HG02588 (cell line): ENCODE results near the gene IL1R2.

Experiments used
- ATAC-seq: cut with Tn5 transposase; IDR thresholded peaks from one replicate; pipeline ENCODE4 v1.9.1; 2021; ENCODE audit warnings: mild to moderate bottlenecking, moderate library complexity; ENCODE audit not compliant: unreplicated experiment

IL1R2 gene

DNA sequence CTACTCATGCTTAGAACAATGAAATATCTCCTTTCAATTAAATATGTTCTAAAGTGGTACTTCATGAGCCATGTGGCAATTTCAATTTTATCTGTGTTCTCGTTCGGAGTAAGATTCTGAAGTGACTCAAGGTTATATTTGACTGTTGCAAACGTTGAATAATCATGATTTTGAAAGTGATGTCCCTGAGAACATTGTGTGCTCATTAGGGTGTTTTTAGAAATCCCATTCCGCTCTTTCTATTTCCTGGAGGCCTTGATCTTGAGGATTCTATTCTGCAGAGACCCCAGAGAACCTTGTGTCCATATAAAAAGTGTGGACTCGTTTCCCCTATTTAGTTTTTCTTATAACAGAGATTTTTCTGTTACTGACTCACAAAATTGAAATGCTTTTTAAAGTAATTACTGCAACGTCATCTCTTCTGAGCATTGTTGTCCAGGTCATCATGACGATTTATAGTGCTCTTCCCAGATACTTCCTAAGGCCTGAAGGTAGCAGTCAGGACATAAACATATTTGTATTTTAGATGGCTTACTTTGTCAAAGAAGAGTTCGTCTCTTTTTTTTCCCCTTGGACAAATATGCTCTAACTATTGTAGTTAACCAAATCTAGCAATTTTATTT lies 27.2 kb downstream of the IL1R2 start:
- ATAC-seq, result no peak

DNA sequence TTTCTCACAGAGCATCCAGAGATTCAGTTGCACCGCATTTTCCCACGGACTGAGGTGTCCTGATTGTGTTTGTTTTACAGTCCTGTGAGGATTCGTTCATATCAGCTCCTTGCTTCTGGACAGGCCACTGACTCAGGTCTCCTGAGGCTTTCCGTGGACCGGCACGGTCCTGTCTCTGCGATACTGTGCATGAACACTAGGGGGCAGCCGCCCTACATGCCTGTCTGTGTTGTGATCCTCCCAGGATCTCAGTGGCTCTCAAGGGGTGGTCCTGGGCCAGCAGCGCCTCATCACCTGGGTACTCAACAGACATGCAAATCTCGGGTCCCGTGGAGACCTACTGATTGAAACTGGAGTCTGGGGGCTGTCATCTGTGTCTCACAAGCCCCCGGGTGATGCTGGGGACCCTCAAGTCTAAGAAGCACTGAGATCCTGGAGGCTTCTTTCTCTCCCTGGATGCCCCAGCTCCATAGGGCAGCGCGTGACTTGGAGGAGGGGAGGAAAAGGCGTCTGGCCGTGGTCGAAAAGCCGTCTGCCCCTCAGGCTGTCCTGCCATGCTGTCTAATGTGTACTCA lies 28.9 kb downstream of the IL1R2 start:
- peak; percentile 50 for ATAC-seq

DNA sequence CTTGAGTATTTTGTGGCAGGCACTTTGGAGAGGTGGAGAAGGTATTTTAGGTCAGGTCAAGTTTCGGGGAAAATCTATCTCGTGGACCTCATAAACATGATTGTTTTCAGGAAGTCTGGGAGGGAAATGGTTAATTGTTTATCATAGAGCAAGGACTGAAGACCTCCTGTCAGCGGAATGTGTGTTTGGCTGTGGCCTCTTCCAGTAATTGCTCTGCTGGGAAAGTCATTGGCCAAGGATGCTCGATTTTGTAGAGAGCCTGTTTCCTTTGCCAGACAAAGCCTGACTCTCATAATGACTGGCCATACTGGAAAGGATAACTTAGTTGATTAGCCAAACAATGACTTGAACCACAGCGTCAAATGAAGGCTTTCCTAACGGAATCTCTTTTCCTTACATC lies 30.0 kb downstream of the IL1R2 start:
- ATAC-seq, result no peak

DNA sequence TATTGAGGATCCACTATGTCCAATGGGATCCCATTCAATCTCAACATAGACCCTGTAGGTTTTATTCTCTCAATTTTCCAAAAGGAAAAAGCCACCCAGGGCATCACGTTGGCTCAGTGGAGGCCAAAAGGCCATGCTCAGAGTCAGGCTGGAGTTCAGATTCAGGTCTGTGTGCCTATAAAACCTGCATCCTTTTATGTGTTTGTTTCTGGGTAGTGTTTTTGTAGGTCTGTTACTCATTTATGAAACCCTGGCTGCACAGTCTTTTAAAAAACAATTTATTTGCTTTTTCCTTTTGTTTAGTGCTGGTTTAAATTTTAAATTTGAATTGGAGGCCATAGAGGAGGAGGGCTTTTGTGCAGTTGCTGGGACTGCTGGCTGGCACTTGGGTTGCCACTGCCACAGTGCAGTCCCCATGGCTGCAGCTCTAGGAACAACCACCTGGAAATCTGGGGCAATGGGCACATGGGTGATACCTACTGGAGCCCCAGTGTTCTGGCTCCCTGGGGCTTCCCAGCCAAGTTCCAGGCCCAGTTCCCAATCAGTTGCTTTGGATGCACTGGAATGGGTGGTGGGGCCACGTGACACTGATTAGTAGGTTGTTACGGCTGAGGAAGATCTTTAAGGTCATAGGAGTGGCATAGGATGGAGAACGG lies 31.3 kb downstream of the IL1R2 start:
- ATAC-seq, result no peak

DNA sequence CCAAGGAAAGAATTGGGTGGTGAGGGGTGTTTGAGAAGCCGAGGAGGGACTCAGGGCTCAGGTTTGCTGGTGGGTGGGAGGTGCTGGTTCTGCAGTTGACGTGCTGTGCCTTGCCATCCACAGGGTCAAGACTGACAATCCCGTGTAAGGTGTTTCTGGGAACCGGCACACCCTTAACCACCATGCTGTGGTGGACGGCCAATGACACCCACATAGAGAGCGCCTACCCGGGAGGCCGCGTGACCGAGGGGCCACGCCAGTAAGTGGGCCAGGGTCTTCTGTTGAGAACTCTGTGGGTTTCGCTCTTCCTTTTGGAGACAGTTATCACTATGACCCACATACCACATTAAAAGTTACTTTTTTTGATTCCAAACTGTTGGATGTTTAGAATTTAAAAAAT lies 32.6 kb downstream of the IL1R2 start:
- no peak for ATAC-seq

DNA sequence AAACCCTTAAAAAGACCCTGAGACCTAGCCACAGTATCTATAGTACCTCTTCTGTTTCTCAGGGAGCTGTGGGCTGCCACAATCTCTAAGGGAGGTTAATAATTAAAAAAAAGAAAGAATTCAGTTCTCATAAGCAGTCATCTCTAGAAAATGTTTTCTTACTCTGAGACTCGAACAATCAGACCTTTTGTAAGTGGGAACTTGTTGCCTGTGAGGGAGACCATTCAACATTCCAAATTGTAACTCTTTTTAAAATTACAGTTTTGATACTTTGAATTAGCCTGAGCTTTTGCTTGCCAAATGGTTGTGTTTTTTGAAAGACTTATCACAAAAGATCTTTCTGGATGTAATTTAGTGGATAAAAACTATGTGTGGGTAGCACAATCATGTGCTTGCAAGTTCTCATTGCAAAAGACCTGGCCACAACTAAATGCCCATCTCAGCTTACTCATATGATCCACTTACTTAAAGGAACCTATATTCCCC lies 33.3 kb downstream of the IL1R2 start:
- ATAC-seq, result peak; percentile 66

DNA sequence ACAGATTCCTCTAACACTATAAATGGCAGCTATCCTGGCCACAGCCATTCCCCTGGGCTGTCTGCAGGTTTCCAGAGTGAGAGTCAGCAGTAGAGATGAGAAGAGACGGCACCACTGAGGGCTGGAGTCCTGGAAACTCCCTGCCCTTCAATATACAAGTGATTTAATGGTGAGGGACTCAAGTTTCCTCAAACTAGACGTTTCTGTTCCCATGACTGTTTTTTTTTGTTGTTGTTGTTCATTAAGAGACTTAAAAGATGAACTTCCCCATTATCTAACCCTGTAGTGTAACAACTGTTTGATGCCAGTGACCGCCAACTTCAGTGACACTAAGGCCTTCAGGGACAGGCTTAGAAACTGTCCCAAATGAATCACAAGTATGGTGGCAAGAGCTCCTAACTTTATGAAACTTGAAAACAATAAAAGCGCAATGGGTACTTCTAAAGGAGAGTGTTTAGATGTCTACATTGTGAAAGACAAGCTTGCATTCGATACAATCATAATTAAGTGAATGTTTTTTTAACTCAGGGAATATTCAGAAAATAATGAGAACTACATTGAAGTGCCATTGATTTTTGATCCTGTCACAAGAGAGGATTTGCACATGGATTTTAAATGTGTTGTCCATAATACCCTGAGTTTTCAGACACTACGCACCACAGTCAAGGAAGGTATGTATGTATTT lies 34.0 kb downstream of the IL1R2 start:
- peak; percentile 60 for ATAC-seq

DNA sequence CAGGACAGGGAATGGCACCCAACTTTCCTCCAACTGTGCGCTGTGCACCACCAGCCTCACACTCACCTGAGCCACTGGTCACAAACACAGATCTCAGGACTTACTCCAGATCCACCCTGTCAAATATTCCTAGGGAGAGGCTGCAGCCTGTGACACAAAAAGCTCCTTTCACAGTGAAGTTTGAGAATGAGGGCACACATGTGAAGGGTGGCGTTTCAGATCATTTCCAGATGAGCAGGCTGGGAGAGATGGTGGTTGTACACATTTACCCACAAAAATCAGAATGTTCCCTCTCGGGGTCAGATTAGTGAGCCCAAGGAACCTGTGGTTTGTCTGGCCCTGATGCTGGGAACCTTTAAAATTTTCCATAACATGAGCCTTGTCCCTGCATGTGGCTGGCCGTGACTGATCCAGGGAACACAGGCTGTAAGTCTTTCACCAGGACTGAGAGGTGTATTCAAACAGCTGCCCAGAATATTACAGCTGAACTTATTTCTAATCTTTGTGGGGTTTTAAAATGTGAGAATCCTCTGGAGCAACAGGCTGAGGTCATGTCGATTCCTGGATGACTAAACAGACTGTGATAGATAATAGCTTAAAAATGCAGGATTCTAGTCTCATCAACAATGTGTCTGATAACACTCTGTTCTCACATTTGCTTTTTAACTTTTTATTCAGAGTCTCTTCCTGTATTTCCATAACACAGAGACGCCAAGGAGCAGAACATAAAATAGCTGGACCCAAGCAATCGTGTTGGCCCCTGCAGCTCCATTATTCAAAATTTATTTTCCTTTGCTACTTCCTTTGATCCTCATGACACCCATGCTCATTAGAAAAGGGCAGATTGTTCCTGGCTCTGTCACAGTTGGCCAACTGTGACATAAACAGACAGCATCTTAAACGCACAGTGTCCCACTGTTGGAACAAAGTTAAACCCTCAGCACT lies 35.5 kb downstream of the IL1R2 start:
- no peak for ATAC-seq

DNA sequence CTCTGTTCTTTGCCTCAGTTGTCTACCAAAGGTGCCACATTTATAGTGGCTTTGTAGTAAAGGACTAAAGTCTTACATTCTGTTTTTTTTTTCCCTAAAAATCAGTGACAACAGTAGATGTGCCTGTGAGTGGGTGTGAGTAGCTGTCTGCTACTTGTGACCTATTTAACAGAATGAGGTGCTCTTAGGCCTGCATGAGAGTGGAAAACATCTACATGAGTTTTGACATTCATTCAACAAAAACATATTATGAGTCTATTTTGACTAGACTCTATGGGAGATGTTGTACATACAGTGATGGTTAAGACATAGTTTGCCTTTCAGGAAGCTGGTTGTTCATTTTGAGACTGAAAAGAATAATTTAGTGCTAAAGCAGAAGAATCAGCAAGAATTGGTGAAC lies 36.7 kb downstream of the IL1R2 start:
- ATAC-seq, result no peak

DNA sequence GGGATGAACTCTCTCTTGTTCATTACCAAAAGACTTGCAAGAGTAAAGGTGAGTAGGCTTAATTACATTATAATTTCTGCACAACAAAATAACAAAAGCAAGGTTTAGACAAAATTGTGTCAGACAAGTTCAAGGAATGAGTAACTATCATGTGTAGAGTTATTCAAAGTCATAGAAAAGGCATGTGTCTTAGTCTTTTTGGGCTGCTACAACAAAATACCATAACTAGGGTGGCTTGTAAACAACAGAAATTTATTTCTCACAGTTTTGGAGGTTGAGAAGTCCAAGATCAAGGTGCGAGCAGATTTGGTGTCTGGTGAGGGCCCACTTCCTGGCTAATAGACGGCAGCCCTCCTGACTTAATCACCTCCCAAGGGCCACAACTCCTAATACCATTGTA lies 37.6 kb downstream of the IL1R2 start:
- ATAC-seq, result no peak

DNA sequence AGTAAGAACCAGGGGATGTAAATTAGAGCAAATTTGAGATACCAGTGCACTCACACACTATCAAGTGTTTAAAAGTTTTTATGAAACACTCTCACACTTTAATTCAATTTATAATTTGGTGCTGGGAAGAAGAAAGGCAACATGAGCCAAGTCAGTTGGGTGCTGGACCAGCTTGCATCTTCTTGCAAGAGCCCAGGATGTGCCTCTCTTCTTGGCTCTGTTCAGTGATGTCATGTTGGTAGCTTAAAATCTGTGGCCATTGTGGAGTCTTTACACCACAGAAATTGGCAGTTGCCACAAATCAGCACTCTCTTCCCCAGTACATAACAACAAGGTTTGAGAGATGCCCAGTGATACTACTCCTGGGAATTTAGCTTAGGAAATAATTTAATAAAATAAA lies 38.2 kb downstream of the IL1R2 start:
- no peak for ATAC-seq

DNA sequence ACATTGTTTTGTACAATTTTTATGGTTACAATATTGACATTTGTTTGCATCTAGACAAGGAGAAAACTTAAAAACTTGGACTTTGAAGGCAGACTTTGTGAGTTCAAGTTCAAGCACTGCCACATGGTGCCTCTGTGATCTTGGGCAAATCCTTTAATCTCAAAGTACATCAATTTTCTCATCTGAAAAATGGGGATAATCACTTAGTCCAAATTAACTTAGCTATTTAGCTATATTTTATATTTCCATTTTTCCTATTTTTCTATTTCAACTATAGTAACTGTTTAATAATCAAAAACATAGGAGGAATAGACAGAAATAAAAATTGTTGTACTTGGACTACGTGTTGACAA lies 38.7 kb downstream of the IL1R2 start:
- no peak for ATAC-seq

DNA sequence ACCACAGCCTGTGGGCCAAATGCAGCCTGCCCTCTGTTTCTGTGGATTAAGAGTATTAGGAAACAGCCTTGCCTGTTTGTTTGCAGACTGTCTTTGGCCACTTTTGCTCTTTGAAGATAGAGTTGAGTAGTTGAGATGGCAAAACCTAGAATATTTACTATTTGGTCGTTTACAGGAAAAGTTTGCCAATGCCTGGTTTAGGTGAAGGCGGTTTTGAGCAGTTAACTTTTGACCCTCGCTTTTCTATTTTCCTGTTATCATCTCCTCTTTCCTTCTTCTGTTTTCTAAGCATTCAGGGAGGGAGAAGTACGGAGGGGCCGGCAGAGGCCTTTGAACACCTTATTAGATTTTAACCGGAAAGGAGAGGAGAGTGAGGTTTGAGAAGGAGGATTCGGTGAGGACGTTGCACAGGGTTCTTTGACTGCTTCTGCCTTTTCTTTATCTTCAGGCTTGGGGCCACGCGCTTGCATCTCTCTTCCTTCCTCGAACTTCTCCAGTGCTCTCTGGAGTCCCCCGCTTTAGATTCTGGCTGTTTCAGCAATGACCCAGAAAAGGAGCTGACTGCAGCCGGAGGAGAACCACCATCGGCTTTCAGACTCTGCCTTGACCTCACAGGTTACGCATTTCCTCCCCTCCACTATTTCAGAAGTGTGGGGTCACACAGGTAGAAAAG lies 39.2 kb downstream of the IL1R2 start:
- no peak for ATAC-seq

DNA sequence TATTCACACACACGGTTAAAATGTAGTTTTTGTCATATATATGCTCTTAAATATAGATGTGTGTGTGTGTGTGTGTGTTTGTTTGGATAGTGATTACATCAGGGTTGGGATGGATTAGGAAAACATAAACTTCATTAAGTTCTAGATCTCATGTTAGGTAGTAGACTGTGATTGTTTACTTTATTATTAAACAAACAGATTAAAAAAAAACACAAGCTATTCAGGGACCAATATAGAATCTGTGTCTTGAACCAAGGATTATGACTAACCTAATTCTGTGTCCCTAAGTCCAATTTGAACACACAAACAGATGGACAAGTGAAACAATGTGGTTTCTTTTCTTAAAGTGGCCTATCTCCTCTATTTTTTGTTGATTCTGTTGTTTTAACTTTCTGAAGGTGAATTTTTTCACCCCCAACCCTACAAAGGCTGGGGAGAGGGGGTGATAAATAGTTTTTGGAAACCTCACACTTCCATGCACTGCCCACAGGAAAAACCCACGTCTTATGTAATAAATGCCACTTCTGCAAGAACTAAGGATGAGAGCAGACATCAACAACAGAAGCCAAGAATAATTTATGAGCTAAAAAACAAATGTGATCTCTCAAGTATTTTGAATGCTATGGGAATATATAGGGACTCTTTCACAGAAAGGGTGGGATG lies 40.7 kb downstream of the IL1R2 start:
- ATAC-seq, result no peak

DNA sequence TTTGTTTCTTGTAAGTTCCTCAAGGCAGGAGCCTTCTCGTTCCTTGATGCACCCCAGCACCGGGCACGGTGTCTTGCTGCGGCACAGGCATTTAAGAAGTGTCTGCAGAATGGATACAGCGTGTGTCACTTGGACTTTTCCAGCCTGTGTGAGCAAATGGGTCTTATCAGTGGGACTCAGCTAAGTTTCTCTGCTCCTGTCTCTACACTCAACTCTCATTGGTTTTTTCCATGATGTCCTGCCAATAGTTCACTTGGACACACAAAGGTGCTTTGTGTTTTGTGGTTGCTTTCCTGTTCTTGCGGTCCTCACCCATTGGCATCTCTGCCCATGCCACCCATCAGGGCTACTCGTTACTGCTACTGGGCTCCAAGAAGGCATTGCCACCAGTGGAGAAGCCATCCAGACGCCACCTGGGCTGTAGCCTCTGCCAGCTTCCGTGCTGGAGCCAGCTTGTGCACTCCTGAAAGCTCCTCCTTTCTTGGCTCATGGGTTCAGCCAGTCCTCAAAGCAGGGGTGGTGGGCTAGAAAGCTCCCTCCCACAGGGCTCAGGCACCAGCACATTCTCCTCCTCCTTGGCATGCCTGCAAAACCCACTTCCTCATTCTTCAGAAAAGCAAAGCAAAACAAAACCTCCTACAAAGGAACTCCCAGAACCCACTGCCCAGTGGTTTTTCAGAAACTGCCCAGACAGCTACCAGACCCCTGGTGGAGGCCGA lies 41.4 kb downstream of the IL1R2 start:
- peak; percentile 82 for ATAC-seq

DNA sequence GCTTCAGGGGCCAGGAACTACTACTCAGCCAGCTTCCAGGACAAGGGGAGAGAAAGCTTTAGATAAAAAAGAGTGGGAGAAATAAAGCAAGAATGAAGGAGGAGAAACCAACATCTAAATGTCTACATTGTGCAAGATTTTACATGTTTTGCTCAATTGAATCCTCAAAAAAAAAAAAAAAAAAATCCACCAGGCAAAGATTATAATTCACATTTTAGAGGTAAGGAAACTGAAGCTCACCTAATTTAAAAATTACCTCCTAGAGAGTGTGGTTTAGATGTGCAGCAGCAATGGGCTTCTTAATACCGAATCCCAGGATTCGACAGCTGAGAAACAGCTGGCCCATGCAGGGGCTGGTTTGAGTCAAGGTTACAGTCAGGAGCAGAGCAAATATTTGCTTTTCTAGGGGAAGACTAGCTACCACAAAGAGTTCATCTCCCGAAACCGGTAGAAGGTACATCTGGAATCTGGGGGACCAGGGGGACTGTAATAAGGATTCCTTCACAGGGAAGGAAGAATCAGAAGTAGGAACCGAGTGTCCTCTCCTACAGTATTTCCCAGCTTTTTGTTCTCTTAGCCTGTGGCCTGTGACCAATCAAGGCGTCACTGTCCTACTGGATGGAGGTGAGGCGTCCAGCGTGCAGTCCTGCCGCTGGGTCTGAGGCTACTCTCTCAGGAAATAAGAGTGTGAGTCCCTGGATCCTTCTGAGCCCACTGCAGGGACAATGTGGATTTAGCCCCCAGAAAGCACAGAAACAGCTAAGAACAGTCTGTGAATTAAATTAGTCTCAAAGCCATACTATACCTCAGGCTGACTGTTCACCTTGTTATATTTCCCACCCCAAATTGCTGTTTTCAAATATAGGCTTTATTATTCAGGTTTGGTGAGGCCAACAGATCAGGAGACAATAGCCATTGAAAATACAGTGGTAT lies 42.3 kb downstream of the IL1R2 start:
- no peak for ATAC-seq

DNA sequence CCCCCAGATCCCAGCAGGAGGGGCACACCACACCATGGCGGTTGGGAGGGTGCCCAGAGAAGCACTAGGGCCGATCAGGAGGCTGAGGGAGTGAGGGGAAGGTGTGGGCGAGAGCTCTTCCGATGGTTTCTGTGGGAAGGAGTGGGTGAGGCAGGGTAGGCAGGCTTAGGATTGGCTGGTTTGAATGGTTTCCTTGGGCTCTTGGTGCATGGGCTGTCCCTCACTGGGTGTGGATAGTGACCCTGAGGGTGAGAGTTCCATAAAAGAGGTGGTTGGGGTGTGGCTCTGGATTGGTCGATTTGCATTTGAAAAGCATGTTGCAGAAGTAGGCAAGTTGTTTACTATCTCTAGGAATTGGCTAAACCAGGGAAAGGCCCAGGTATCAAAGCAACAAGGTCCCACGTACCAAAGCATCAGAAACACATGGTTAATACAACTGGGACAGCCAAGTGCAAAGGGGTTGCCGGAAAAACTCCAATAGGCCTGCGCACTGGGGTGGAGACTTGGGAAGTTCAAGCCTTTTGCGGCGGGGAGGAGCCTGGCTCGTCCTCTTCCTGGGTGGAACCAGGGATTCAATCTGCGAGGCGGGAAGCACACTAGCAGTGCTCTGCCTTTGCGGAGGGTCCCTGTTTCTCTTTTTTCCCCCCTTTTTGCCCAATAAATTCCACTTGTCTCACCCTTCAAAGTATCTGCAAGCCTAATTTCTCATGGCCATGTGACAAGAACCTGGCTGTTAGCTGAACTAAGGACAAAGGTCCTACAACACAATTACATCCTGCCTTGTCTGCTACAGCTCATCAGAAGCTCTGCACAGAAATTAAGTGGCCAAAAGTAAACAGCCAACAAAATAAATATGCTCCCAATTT lies 43.2 kb downstream of the IL1R2 start:
- ATAC-seq, result no peak
